ENCODE measurements around the gene USP20. TPM values are rescaled to one million over a fixed set of nuclear protein-coding genes. Genes with fewer than 3 reads are reported as not detected.

Gene USP20
- total and polyA plus RNA-seq, 2 donors (not counting 3 experiments of a cell fraction or from before 2014, with no cell fraction given): 13.4 to 25.9 TPM

- H3K27ac ChIP-seq (ENCODE audit: insufficient read depth, low read depth, low read length): no peak overlapping the region
- no peak overlapping the region for H3K4me3 ChIP-seq (replicated peaks in 1 of 3; ENCODE audit: insufficient read depth in 1 of 3, low read depth in 1 of 3, low read length in 3 of 3)
- intact Hi-C loops (cut with micrococcal nuclease): no loop called here
- TF ChIP-seq POLR2AphosphoS5 (IDR thresholded peaks at IDR 0.05; ENCODE audit: insufficient read depth, low read depth, low read length) (no peak), JUN (IDR thresholded peaks at IDR 0.05; ENCODE audit: borderline replicate concordance, insufficient read depth, insufficient read length, low read depth) (no peak), FOS (IDR thresholded peaks at IDR 0.05; ENCODE audit: borderline replicate concordance, insufficient read depth, low read length) (no peak), CTCF (IDR thresholded peaks at IDR 0.05; ENCODE audit: extremely low read depth in 1 of 2, insufficient read depth in 1 of 2, low read depth in 1 of 2, low read length in 2 of 2) (no peak), POLR2A (IDR thresholded peaks at IDR 0.05; ENCODE audit: low read depth, low read length) (no peak), MAX (IDR thresholded peaks at IDR 0.05; ENCODE audit: insufficient read depth, insufficient read length) (no peak), EZH2 (IDR thresholded peaks at IDR 0.05; ENCODE audit: borderline replicate concordance, low read depth, low read length, severe bottlenecking) (no peak), GATA2 (IDR thresholded peaks at IDR 0.05; ENCODE audit: insufficient read depth, insufficient read length, low read depth, low read length) (no peak), MYC (IDR thresholded peaks at IDR 0.05; ENCODE audit: low read depth, low read length) (no peak)
- no peaks in the 10 kb centered on the region for H3K27me3 ChIP-seq (ENCODE audit: control insufficient read depth in 2 of 2, insufficient read depth in 2 of 2, low read length in 2 of 2)
- no peaks in the 10 kb centered on the region for H3K4me1 ChIP-seq (ENCODE audit: control insufficient read depth, extremely low read depth, insufficient read depth, low read length)
- dilution Hi-C loops (cut with MboI; ENCODE audit: extremely low pct_ligation_motif_present, low sequenced_read_pairs): no loop called here
- H3K4me2 ChIP-seq (ENCODE audit: insufficient read depth, low read length): no peak overlapping the region
- H3K9me1 ChIP-seq (replicated peaks; ENCODE audit: control insufficient read depth, extremely low read depth, insufficient read depth, low read length): no peaks in the 10 kb centered on the region
- CTCF ChIA-PET: interaction anchor here (0.7 kb wide), 1 partner anchor 10 kb away, joined by 4 read pairs; no protein-coding TSS in a partner anchor
- BruUV-seq (replicated peaks): no TSS peak
- FAIRE-seq (no peak), DNase-seq (ENCODE audit: low read depth, low spot score) (no peak)
- H2AFZ ChIP-seq (ENCODE audit: low read depth, low read length): no peak overlapping the region
- POLR2A ChIA-PET: interaction anchor here (0.7 kb wide), 1 partner anchor 456 kb away, joined by 4 read pairs; no protein-coding TSS in a partner anchor
- H4K20me1 ChIP-seq (replicated peaks; ENCODE audit: control insufficient read depth, extremely low read depth, insufficient read depth, low read length): no peaks in the 10 kb centered on the region
- no peaks in the 10 kb centered on the region for H3K9me3 ChIP-seq (replicated peaks; ENCODE audit: control insufficient read depth, insufficient read depth, low read length)
- H3K79me2 ChIP-seq (ENCODE audit: control insufficient read depth, insufficient read depth, low read length): no peaks in the 10 kb centered on the region
- peaks cover 3 to 25% of the 10 kb centered on the region in 2 experiments for H3K36me3 ChIP-seq (ENCODE audit: control insufficient read depth in 2 of 2, extremely low read depth in 1 of 2, insufficient read depth in 2 of 2, low read length in 2 of 2)
- H3K9ac ChIP-seq (replicated peaks; ENCODE audit: extremely low read depth, insufficient read depth, low read length): no peak overlapping the region
These were observed 26.2 kb downstream of the USP20 start for GRCh38 chr9:129861447-129861827.
